ENCODE measurements around the gene CDK13.
"Not testable (repeated sequence)": the region's sequence is repeated elsewhere in the genome, so short reads cannot be mapped to it uniquely, and the experiment has no call there.

CDK13 gene
- 260 reads per million in 2 donors for total RNA-seq

GRCh38 chr7:39949971-39950472 lies at the start of gene CDK13:
Gene CDK13, plus strand, starts transcription at chr7:39950256. Its CDS starts 386 bp downstream, at chr7:39950642.
- peak; percentile 97 for DNase-seq

GRCh38 chr7:39904077-39904486 lies 46.0 kb upstream of the CDK13 start:
- no peak for DNase-seq

DNA sequence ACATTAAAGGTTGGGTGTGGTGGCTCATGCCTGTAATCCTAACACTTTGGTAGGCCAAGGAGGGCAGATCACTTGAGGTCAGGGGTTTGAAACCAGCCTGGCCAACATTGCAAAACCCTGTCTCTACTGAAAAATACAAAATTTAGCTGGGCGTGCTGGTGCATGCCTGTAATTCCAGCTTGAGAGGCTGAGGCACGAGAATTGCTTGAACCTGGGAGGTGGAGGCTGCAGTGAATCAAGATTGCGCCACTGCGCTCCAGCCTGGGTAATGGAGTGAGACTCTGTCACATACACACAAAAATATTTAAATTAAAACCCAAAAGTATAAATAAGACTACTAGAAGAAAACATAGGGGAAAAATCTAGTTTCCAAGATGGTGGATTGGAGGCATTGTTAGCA lies 41.9 kb upstream of the CDK13 start:
- DNase-seq: no peak

DNA sequence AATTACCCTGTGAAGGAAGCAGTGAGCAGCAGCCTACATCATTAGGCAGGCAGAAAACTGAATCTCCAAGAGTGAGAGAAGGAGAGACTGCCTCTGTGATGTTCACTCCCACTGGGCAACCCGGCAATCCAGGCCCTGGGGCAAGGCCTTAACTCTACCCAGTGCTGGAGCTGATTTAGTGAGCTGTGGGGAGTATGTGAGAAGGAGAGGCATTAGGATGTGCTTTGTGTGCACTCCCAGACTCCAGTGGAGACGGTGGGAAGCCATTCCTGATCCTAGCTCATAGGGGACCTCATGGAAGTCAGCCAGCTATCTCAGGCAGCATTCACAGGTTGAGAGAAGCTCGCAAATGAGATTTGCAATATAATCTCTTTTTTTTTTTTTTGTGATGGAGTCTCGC lies 41.1 kb upstream of the CDK13 start:
- DNase-seq: no peak

DNA sequence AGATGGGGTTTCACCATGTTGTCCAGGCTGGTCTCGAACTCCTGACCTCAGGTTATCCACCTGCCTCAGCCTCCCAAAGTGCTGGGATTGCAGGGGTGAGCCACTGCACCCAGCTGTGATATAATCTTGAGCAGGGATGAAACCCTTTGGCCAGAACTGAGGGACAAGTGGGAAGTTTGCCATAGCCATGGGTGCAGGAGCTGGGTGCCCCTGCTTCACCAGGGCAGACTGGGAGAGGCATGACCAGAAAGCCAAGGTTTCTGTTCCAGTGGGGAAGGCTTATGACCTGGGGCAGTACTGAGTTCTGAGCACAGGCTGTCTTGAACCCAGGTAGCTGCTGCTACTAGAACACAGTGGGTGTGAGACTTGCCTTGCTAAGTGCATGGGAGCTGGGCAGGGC lies 40.5 kb upstream of the CDK13 start:
- no peak for DNase-seq

- DNase-seq: no peak
These were observed 39.8 kb upstream of the CDK13 start for GRCh38 chr7:39910108-39910869.

DNA sequence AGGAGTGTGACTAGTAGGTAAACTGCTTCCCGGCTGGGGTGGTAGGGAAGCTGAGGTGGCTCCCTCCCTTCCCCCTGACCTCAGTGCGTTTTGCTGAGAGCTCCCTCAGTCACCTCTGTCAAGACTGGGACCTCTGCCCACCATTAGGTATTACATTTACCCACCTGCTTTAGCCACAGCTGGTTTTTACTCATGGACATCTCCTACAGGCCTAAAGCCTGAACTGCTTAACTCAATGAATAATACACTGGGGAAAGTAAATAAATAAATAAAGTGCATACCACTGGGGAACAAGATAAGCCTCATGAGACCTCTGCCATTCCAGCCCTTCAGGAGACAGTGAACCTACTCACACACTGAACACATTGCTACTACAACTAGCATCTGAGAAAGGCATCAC lies 38.9 kb upstream of the CDK13 start:
- DNase-seq: no peak

DNA sequence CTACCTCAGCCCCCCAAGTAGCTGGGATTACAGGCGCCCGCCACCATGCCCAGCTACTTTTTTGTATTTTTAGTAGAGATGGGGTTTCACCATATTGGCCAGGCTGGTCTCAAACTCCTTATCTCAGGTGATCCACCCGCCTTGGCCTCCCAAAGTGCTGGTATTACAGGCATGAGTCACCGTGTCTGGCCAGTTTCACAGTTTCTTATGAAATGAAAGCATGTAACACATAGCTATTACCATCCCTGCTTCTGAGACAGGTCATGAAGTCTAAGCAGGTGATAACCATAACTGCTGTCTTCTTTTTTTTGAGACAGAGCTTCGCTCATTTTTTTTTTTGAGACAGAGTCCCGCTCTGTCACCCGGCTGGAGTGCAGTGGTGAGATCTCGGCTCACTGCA lies 34.2 kb upstream of the CDK13 start:
- not testable (repeated sequence) for DNase-seq

DNA sequence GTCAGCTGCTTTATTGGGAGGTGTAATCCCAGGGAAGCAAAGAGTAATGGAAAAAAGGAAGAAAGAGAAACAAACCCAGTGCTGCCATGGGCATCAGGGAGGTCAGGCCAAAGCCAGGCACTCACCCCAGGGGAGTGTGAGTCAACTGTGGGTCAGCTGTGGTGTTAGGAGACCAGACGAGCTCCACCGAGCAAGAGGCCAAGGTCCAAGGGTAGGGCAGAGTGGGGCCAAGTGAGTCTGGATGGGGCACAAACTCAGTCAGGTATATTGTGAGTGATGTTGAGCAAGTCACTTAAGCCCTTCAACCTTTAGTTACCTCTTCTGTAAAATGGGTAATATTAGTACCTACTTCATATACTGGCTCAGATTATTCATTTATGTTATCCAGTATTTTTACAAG lies 30.4 kb upstream of the CDK13 start:
- no peak for DNase-seq

DNA sequence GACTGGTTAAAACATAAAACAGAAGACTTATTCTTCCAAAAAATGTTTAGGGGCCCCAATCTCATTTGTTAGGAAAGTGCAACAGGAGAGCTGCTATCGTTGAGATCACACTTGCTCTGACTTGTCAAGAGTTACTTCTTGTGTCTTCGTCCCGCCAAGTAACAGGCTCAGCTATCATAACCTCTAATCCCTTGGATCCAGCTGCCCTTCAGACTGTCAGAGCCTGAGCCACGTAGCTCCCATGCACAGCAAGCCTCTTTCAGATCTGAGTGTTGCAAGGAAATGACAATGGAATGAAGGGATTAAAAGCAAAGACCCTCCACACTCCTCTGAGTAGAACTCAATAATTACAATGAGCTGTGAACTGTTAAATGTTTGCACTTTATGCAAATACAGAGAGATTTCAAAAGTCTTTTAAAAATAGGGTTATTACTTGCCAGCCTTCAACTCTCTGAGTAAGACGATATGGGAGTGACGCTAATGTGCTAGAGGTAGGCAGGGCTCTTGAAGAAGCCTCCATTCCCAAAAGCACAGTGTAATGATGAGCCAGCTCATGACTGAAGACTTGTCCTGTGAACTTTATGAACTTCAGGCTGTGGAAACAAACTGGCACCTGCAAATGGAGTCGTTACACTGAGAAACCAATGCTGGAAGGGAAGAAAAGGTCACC lies 28.4 kb upstream of the CDK13 start:
- no peak for DNase-seq

GRCh38 chr7:39922580-39922979 lies 27.5 kb upstream of the CDK13 start:
- DNase-seq: no peak

- DNase-seq: no peak
These were observed 27.0 kb upstream of the CDK13 start for GRCh38 chr7:39923091-39923490.

DNA sequence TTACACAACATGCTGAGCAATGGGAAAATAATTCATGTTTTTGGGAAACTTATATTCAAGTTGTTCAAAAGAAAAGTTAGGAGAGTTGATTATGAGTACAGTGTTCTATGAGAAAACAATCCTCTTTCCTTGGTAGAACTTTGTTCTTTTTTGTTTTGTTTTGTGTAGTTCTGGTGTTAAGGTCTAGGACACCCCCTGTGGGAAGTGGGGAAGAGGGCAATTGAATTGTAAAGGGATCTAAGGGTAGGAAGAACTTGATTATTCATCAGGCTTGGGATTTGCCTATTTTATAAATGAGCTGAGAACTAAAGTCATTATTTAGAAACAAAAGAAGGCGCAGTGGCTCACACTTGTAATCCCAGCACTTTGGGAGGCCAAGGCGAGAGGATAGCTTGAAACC lies 25.9 kb upstream of the CDK13 start:
- no peak for DNase-seq

GRCh38 chr7:39926111-39926510 lies 23.9 kb upstream of the CDK13 start:
- no peak for DNase-seq

DNA sequence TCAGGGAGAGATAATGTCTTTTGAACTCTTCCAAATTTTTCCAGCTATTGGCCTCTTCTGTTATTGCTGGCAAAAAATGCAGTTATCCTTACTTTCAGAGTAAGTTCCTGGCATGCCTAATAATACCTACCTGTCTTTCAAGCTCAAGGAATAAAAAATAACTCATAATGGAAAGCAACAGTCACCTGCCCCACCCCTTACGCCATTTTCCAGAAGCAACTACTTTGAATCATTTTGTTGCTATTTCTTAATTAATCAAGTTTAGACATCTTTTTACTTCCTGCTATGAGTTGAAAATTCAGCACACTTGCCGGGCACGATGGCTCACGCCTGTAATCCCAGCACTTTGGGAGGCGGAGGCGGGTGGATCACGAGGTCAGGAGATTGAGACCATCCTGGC lies 23.0 kb upstream of the CDK13 start:
- DNase-seq: no peak

- DNase-seq: no peak
These were observed 15.9 kb upstream of the CDK13 start for GRCh38 chr7:39934132-39934531.

DNA sequence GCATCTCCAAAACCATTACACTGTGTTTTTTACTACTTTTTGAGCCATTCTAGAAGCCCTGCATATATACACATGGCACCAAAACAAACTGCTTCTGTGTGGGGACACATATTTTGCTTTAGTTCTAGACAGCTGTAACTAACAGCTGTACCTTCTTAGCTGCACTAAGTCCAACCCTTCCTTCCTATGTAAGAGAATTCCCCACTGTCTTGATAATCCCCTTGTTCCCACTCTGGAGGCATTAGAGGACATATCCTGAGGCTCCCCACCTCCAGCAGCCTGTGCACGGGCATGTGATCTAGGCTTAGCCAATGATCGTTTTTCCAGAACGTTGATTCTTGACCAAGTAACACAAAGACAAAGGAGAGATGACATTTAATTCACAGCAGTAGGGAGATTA lies 13.3 kb upstream of the CDK13 start:
- no peak for DNase-seq

GRCh38 chr7:39937366-39938153 lies 12.5 kb upstream of the CDK13 start:
- no peak for DNase-seq

- no peak for DNase-seq
These were observed 7.2 kb upstream of the CDK13 start for GRCh38 chr7:39942883-39943282.

DNA sequence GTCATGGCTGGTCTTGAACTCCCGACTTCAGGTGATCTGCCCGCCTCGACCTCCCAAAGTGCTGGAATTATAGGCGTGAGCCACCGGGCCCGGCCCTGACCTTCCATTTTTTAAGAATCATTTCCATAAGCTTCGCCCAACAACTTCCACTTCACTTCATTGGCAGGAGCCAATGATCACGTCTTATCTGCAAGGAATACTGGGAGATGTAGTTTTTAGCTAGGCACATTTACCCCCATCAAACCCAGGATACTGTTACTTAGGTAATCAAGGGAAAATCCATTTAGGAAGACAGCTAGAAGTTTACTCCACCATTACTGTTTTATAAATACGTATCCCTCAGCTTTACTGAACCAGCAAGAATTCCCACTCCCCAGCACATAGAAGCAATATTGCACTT lies 3.4 kb upstream of the CDK13 start:
- DNase-seq: no peak

DNA sequence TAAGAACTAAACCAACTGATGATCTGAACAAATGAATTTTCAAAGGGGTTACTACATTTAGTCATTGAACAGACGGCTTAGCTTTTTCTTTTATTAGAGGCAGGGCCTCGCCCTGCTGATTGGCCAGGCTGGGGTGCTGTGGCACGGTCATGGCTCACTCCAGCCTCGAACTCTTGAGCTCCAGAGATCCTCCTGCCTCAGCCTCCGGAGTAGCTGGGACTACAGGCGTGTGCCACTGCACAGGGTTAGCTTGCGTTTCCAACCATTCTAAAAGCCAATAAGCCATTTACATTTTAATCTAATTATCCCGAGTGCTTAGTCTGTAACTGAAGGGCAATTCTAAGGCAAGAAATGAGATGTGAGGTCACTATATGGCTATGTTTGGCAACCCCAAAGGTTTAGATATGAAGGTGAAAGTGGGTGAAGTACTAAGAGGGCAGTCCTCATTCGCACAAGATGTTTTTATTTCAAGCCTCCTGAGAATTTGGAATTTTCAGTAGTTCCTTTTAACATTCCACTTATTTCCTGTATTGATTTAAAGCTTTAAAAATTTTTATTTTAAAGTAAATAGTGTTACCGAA lies 1.6 kb upstream of the CDK13 start:
- DNase-seq: no peak

- peak; percentile 96 for DNase-seq
These were observed 814 bp upstream of the CDK13 start for GRCh38 chr7:39948956-39949928.
